NB4 (cell line): ENCODE measurements around the gene RIBC1.

Experiments
- CTCF ChIP-seq: IDR thresholded peaks from one replicate; pipeline ENCODE4 v1.5.1; 2012; ENCODE audit warnings: low read depth, low read length
- MAX ChIP-seq: IDR thresholded peaks from 2 replicates; pipeline ENCODE4 v1.6.1; 2011; ENCODE audit warnings: low read depth, low read length
- MYC ChIP-seq: IDR thresholded peaks from 2 replicates; pipeline ENCODE4 v1.6.1; 2011; ENCODE audit warnings: low read depth, low read length
- POLR2A ChIP-seq: IDR thresholded peaks from 2 replicates; pipeline ENCODE4 v1.6.1; 2011; ENCODE audit warnings: mild to moderate bottlenecking; ENCODE audit not compliant: insufficient read length; ENCODE audit errors: extremely low read depth

GRCh38 chrX:53376888-53377287, 45.8 kb upstream of the RIBC1 start:
- TF ChIP-seq MAX (no peak), CTCF (no peak), POLR2A (no peak), MYC (no peak)
